Dermis lymphatic vessel endothelial cell (primary cell): ENCODE measurements around the gene USP40. TPM values are rescaled to one million over a fixed set of nuclear protein-coding genes. Genes with fewer than 3 reads are reported as not detected.

Experiments
- total RNA-seq: library from RNA; depleted of rRNA; stranded (reverse); fragments of >200 nt; gene quantifications from 2 replicates; pipeline ENCODE4 v1.2.1, GENCODE V29; 2014

The USP40 gene, protein sequence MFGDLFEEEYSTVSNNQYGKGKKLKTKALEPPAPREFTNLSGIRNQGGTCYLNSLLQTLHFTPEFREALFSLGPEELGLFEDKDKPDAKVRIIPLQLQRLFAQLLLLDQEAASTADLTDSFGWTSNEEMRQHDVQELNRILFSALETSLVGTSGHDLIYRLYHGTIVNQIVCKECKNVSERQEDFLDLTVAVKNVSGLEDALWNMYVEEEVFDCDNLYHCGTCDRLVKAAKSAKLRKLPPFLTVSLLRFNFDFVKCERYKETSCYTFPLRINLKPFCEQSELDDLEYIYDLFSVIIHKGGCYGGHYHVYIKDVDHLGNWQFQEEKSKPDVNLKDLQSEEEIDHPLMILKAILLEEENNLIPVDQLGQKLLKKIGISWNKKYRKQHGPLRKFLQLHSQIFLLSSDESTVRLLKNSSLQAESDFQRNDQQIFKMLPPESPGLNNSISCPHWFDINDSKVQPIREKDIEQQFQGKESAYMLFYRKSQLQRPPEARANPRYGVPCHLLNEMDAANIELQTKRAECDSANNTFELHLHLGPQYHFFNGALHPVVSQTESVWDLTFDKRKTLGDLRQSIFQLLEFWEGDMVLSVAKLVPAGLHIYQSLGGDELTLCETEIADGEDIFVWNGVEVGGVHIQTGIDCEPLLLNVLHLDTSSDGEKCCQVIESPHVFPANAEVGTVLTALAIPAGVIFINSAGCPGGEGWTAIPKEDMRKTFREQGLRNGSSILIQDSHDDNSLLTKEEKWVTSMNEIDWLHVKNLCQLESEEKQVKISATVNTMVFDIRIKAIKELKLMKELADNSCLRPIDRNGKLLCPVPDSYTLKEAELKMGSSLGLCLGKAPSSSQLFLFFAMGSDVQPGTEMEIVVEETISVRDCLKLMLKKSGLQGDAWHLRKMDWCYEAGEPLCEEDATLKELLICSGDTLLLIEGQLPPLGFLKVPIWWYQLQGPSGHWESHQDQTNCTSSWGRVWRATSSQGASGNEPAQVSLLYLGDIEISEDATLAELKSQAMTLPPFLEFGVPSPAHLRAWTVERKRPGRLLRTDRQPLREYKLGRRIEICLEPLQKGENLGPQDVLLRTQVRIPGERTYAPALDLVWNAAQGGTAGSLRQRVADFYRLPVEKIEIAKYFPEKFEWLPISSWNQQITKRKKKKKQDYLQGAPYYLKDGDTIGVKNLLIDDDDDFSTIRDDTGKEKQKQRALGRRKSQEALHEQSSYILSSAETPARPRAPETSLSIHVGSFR
- 21.6 and 27.2 TPM in 2 replicates for total RNA-seq

DNA sequence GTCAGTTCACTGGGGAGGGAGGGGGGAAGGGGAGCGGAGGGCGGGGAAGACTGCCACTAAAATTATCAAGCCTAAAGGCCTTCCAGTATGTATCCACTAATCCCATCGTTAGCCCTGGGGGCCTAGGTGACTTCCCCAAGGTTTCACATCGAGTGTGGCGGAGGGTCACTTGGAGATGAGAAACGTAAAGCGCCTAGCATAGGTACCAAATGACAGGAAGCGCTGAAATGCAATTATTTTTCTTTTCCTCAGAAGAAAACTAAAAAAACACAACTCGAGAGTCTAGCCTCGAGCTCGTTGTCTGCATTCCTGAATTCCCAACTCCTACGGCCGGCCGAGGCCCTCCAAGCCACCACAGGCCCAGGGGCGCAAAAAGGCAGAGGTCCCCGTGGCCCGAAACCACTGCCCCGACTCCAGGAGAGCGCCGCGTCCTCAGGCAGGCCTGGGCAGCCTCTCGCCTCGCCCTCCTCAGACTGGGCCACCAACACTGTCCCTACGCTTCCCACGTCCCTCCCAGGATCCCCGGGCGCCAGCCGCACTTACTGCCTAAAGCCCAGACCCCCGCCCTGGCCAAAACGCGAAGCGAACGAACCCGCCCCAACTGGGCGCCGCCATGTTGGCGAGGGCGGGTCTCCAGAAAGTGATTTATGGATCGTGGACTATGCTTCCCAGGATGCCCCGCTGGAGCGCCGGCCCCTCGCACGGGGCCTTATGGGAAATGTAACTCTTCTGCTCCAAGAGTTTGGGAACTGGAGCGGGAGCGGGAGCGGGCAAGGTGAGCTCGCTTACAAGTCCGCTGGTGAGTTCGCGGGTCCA lies at the start of gene USP40:
Gene USP40 (minus strand): TSS at position 642 of the 816 bp plus-strand sequence. CDS start 1,228 bp downstream, outside the sequence.

Other genes starting within 250 kb of the USP40 start
- gene DGKD, start 212.3 kb downstream of the USP40 start, total RNA-seq: 17.0 and 49.3 TPM in 2 replicates
- gene UGT1A8, start 50.9 kb upstream of the USP40 start, total RNA-seq: not detected in 2 replicates
- gene UGT1A10, start 69.7 kb upstream of the USP40 start, total RNA-seq: not detected in 2 replicates
- not detected in 2 replicates for gene UGT1A9, start 105.1 kb upstream of the USP40 start, total RNA-seq
- gene UGT1A7, start 115.1 kb upstream of the USP40 start, total RNA-seq: under 0.01 TPM in 1 of 2 replicates, not detected in the other
- not detected in 2 replicates for gene UGT1A6, start 126.1 kb upstream of the USP40 start, total RNA-seq
- not detected in 2 replicates for gene UGT1A5, start 146.1 kb upstream of the USP40 start, total RNA-seq
- not detected in 2 replicates for gene UGT1A4, start 152.0 kb upstream of the USP40 start, total RNA-seq
- gene UGT1A3, start 162.3 kb upstream of the USP40 start, total RNA-seq: not detected in 2 replicates
- not detected in 2 replicates for gene UGT1A1, start 193.5 kb upstream of the USP40 start, total RNA-seq
- gene MROH2A, start 211.5 kb upstream of the USP40 start, total RNA-seq: not detected in 2 replicates